Measurements from ENCODE around the gene SGPP1.
A peak's percentile ranks its signal among the peaks of the same experiment; 100 is the strongest.

The SGPP1 gene

DNA sequence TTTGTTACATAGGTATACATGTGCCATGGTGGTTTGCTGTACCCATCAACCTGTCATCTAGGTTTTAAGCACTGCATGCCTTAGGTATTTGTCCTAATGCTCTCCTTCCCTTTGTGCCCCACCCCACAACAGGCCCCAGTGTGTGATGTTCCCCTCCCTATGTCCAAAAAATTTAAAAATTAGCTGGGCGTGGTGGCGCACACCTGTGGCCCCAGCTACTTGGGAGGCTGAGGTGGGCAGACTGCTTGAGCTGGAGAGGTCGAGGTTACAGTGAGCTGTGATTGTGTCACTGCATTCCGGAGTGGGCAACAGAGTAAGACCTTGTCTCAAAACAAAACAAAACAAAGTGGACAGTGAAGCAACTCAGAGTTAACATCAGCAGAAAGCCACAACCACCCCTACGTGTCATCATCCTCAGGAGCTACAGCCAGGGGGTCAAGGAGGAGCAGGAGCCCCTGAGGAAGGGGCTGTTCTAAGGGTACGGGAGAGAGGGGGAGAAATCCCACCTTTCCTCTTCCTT lies 36.8 kb upstream of the SGPP1 start:
- DNase-seq (ENCODE audit: low read depth) = no peak
- TF ChIP-seq, protein P1, sequence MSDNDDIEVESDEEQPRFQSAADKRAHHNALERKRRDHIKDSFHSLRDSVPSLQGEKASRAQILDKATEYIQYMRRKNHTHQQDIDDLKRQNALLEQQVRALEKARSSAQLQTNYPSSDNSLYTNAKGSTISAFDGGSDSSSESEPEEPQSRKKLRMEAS (IDR thresholded peaks at IDR 0.05; ENCODE audit: low read depth, low read length) = no peak
- TF ChIP-seq MYC (IDR thresholded peaks at IDR 0.05; ENCODE audit: low read depth, low read length) (no peak), POLR2A (IDR thresholded peaks at IDR 0.05; ENCODE audit: extremely low read depth, insufficient read length) (no peak)
- TF ChIP-seq, protein P2, sequence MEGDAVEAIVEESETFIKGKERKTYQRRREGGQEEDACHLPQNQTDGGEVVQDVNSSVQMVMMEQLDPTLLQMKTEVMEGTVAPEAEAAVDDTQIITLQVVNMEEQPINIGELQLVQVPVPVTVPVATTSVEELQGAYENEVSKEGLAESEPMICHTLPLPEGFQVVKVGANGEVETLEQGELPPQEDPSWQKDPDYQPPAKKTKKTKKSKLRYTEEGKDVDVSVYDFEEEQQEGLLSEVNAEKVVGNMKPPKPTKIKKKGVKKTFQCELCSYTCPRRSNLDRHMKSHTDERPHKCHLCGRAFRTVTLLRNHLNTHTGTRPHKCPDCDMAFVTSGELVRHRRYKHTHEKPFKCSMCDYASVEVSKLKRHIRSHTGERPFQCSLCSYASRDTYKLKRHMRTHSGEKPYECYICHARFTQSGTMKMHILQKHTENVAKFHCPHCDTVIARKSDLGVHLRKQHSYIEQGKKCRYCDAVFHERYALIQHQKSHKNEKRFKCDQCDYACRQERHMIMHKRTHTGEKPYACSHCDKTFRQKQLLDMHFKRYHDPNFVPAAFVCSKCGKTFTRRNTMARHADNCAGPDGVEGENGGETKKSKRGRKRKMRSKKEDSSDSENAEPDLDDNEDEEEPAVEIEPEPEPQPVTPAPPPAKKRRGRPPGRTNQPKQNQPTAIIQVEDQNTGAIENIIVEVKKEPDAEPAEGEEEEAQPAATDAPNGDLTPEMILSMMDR (IDR thresholded peaks at IDR 0.05; ENCODE audit: low read depth, low read length) = no peak
- no peak overlapping the region for H3K4me3 ChIP-seq (ENCODE audit: low read depth, low read length)

DNA sequence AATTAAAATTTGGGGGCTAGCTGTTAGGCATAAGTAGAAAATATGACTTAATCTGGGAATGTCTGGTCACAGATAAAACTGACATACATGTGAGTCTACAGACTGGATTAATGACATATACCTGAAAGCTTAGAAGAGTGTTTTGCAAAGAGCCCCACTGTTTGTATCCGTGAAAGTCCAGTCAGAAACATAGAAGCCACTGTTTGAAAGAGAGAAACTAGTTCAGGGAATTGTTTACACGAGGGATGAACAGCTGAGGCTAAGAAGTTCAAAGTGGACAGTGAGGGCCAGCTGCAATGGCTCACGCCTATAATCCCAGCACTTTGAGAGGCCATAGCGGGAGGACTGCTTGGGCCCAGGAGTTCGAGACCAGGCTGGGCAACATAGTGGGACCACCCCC lies 36.2 kb upstream of the SGPP1 start:
- TF ChIP-seq POLR2A (IDR thresholded peaks at IDR 0.05; ENCODE audit: extremely low read depth, insufficient read length) = no peak
- TF ChIP-seq, protein P1 (IDR thresholded peaks at IDR 0.05; ENCODE audit: low read depth, low read length) = no peak
- TF ChIP-seq, protein P2 (IDR thresholded peaks at IDR 0.05; ENCODE audit: low read depth, low read length) = no peak
- DNase-seq (ENCODE audit: low read depth) = no peak
- H3K4me3 ChIP-seq (ENCODE audit: low read depth, low read length) = no peak overlapping the region

DNA sequence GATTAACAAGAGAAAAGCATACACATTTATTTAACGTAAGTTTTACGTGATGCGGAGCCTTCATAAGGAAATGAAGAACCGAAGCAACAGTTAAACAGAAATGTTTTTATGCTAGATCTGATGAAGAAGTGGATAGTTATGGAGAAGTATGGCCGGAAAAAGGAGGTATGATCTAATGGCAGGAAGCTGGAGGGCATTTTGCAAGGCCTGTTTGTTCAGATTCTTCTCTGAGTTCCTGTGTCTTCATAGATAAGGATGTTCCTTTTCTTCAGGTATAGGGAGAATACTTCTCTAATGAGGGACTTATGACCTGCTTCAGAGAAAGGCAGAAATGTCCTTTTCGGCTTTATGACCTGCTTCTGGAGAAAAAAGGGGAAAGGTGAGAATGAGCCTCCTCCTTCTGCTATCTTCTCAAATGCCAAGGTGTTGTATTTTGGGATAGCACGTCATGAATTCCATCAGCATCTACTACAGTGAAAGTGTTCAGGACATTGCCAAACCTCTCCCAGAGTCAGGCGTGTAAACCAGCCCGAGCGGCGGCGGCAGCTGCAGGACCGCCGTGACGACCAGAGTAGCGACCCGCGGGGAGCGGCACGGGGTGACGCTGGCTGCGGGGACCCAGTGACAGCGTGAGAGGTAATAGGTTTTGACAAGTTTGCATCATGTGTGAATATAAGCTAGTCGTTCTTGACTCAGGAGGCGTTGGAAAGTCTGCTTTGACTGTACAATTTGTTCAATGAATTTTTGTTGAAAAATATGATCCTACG lies 33.7 kb upstream of the SGPP1 start:
- no peak for TF ChIP-seq POLR2A (IDR thresholded peaks at IDR 0.05; ENCODE audit: extremely low read depth, insufficient read length)
- TF ChIP-seq, protein P2 (IDR thresholded peaks at IDR 0.05; ENCODE audit: low read depth, low read length) = no peak
- no peak for TF ChIP-seq MYC (IDR thresholded peaks at IDR 0.05; ENCODE audit: low read depth, low read length)
- TF ChIP-seq, protein P1 (IDR thresholded peaks at IDR 0.05; ENCODE audit: low read depth, low read length) = no peak
- H3K4me3 ChIP-seq (ENCODE audit: low read depth, low read length) = no peak overlapping the region
- DNase-seq (ENCODE audit: low read depth) = peak; percentile 1

DNA sequence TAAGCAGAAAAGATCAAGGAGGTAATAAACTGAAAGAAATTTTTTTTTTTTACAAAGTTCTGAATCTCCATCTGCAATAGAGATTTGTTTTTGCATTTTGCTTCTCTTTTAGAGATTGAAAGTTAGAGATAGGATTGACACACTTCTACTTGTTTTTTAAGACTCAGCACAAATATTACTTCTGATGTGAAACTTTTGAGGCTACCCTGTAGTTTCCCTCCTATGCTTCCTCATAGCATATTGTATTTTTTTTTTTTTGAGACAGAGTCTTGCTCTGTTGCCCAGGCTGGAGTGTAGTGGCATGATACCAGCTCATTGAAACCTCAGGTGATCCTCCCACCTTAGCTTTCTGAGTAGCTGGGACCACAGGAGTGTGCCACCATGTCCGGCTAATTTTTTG lies 32.1 kb upstream of the SGPP1 start:
- DNase-seq (ENCODE audit: low read depth) = no peak
- TF ChIP-seq POLR2A (IDR thresholded peaks at IDR 0.05; ENCODE audit: extremely low read depth, insufficient read length) = no peak
- no peak overlapping the region for H3K4me3 ChIP-seq (ENCODE audit: low read depth, low read length)

DNA sequence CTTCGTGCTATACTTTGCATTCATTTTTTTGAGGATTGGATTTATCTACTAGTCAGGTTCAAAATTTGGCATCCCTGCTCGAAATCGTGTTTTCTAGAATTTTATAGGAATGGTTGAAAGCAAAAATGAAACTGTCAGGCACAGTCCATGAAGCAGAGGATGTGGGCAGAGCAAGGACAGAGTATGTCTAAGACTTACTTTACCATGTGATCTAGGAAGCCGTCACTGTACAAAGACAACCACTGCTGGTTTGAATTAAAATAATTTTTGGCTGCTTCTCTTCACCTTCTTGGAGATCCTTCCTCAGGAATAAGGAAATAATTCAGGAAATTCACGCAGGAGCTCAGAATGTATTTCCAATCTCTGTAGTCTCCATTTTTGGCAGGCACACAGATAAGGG lies 31.6 kb upstream of the SGPP1 start:
- TF ChIP-seq, protein P2 (IDR thresholded peaks at IDR 0.05; ENCODE audit: low read depth, low read length) = no peak
- no peak for TF ChIP-seq POLR2A (IDR thresholded peaks at IDR 0.05; ENCODE audit: extremely low read depth, insufficient read length)
- TF ChIP-seq, protein P1 (IDR thresholded peaks at IDR 0.05; ENCODE audit: low read depth, low read length) = no peak
- TF ChIP-seq MYC (IDR thresholded peaks at IDR 0.05; ENCODE audit: low read depth, low read length) = no peak
- no peak for DNase-seq (ENCODE audit: low read depth)
- H3K4me3 ChIP-seq (ENCODE audit: low read depth, low read length) = no peak overlapping the region

DNA sequence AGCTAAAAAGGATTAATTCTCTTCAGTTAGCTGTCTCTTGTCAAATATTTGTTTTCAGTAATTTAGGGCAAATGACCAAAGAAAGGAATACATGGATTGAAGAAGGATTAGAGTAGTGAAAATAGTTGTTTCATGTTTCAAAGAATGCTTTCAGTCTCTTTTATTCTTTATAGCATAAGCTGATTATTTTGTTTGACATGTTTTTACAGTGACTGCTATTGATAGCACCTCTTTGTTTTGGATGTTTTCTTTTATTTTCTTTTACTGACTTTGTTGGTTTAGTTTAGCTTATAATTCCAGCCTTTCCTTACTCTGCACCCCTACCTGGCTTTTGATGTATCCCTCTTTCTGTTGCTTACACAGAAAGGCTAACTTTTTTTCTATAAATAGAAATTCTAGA lies 29.3 kb upstream of the SGPP1 start:
- no peak overlapping the region for H3K4me3 ChIP-seq (ENCODE audit: low read depth, low read length)
- TF ChIP-seq, protein P2 (IDR thresholded peaks at IDR 0.05; ENCODE audit: low read depth, low read length) = no peak
- no peak for TF ChIP-seq MYC (IDR thresholded peaks at IDR 0.05; ENCODE audit: low read depth, low read length)
- TF ChIP-seq POLR2A (IDR thresholded peaks at IDR 0.05; ENCODE audit: extremely low read depth, insufficient read length) = no peak
- TF ChIP-seq, protein P1 (IDR thresholded peaks at IDR 0.05; ENCODE audit: low read depth, low read length) = no peak
- no peak for DNase-seq (ENCODE audit: low read depth)
